Tibial nerve (tissue), 4 donors: ENCODE results near the gene KLF11. TPM values are rescaled to one million over a fixed set of nuclear protein-coding genes. Genes with fewer than 3 reads are reported as not detected.

ENCODE experiments used
- DNase-seq, 2 donors: peaks; one replicate each; pipeline ENCODE4 v3.0.0-alpha.2; 2019; ENCODE audit warnings: low spot score in 2 of 2
- H3K27ac ChIP-seq, 4 donors: fragments of 200-600 bp; sonication (generic) in 3 of 4; one replicate each; pipeline ENCODE4 v1.5.1; 2017 to 2019; ENCODE audit warnings: mild to moderate bottlenecking in 1 of 4
- H3K27me3 ChIP-seq, 2 donors: fragments of 200-600 bp; sonication (generic) in 1 of 2; one replicate each; pipeline versions ENCODE4 v1.5.1 to v1.6.0; 2017 to 2019
- H3K36me3 ChIP-seq, 3 donors: fragments of 200-600 bp; sonication (generic); one replicate each; pipeline ENCODE4 v1.5.1; 2018 to 2019
- H3K4me1 ChIP-seq, 4 donors: fragments of 200-600 bp; sonication (generic) in 3 of 4; one replicate each; pipeline ENCODE4 v1.5.1; 2017 to 2019
- H3K4me3 ChIP-seq, 4 donors: fragments of 200-600 bp; sonication (generic) in 3 of 4; one replicate each; pipeline ENCODE4 v1.5.1; 2017 to 2019; ENCODE audit warnings: mild to moderate bottlenecking in 1 of 4, moderate library complexity in 1 of 4
- H3K9me3 ChIP-seq, 4 donors: fragments of 200-600 bp; sonication (generic) in 3 of 4; one replicate each; pipeline ENCODE4 v1.5.1; 2017 to 2019
- CTCF ChIP-seq, 5 experiments: fragments of 200-600 bp in 3 of 5; fragments of 450-650 bp in 2 of 5; sonication (generic) in 3 of 5; IDR thresholded peaks; one replicate each; pipeline ENCODE4 v1.5.1; 2016 to 2019; ENCODE audit warnings: antibody characterized with exemption in 5 of 5, mild to moderate bottlenecking in 3 of 5, moderate library complexity in 2 of 5
- EP300 ChIP-seq, 2 donors: sonication (generic); formaldehyde crosslinking; IDR thresholded peaks; one replicate each; pipeline ENCODE4 v1.6.1; 2017; ENCODE audit warnings: antibody characterized with exemption in 2 of 2, mild to moderate bottlenecking in 1 of 2
- POLR2A ChIP-seq, 2 donors: fragments of 450-650 bp; IDR thresholded peaks; one replicate each; pipeline ENCODE4 v1.6.1; 2017; ENCODE audit warnings: antibody characterized with exemption in 2 of 2, mild to moderate bottlenecking in 2 of 2, moderate library complexity in 2 of 2
- WGBS, 2 donors: methylation state at CpG; one replicate each; pipeline ENCODE4 v1.1.5; 2018; 5-methylcytosine and 5-hydroxymethylcytosine counted together
- total RNA-seq, 4 donors: library from RNA; depleted of rRNA; stranded (reverse); fragments of >200 nt; gene quantifications; one replicate each; pipeline ENCODE4 v1.1.0, GENCODE V29; 2016

Gene KLF11
- total RNA-seq, 4 donors from 2014 or later: 17.1 to 23.7 (median 20.9) TPM

GRCh38 chr2:10084223-10084865 is 41.0 kb downstream of the KLF11 start:
- no peak for DNase-seq
- Histone ChIP-seq H3K27ac (no peak overlapping the region), H3K4me3 (no peak overlapping the region), H3K4me1 (peaks cover 0 to 13% (median 4%) of the 10 kb centered on the region in 4 donors), H3K9me3 (no peaks in the 10 kb centered on the region), H3K36me3 (no peaks in the 10 kb centered on the region), H3K27me3 (peaks cover 0 to 39% of the 10 kb centered on the region in 2 donors)
- TF ChIP-seq EP300 (IDR thresholded peaks at IDR 0.05): no peak
- no peak for TF ChIP-seq POLR2A (IDR thresholded peaks at IDR 0.05)
- no peak for TF ChIP-seq CTCF (IDR thresholded peaks at IDR 0.05)
- WGBS, 2 donors: 68 to 70% methylated on average over 12 of the region's 12 CpGs

- WGBS, 2 donors: 63 to 70% methylated on average over 6 of the region's 6 CpGs
- H3K36me3 ChIP-seq: no peaks in the 10 kb centered on the region
- no peak for DNase-seq
- TF ChIP-seq CTCF (IDR thresholded peaks at IDR 0.05) (no peak), EP300 (IDR thresholded peaks at IDR 0.05) (no peak), POLR2A (IDR thresholded peaks at IDR 0.05) (no peak)
- no peak overlapping the region for H3K4me3 ChIP-seq
- no peak overlapping the region for H3K27ac ChIP-seq
- peaks cover 0 to 39% of the 10 kb centered on the region in 2 donors for H3K27me3 ChIP-seq
- H3K9me3 ChIP-seq: no peaks in the 10 kb centered on the region
- peaks cover 0 to 10% (median 4%) of the 10 kb centered on the region in 4 donors for H3K4me1 ChIP-seq
These were observed 41.8 kb downstream of the KLF11 start for GRCh38 chr2:10085043-10085667.

- WGBS, 2 donors: 86% methylated on average over 11 of the region's 11 CpGs
These were observed 42.3 kb downstream of the KLF11 start for GRCh38 chr2:10085668-10086059.

GRCh38 chr2:10086950-10087349 is 43.6 kb downstream of the KLF11 start:
- no peak for TF ChIP-seq CTCF (IDR thresholded peaks at IDR 0.05)
- TF ChIP-seq POLR2A (IDR thresholded peaks at IDR 0.05): no peak
- Histone ChIP-seq H3K27me3 (peaks cover 0 to 34% of the 10 kb centered on the region in 2 donors), H3K36me3 (no peaks in the 10 kb centered on the region), H3K27ac (no peak overlapping the region), H3K4me3 (no peak overlapping the region), H3K9me3 (no peaks in the 10 kb centered on the region), H3K4me1 (peaks cover 0 to 7% (median 0%) of the 10 kb centered on the region in 4 donors)
- DNase-seq: no peak
- WGBS, 2 donors: 72 to 75% methylated on average over 4 of the region's 4 CpGs

More at GRCh38 chr2:10085668-10086059, 42.3 kb downstream of the KLF11 start:
- Histone ChIP-seq H3K4me3 (no peak overlapping the region), H3K27ac (no peak overlapping the region), H3K4me1 (peaks cover 0 to 5% (median 2%) of the 10 kb centered on the region in 4 donors), H3K27me3 (peaks cover 0 to 35% of the 10 kb centered on the region in 2 donors), H3K9me3 (no peaks in the 10 kb centered on the region), H3K36me3 (no peaks in the 10 kb centered on the region)
- DNase-seq: no peak
- TF ChIP-seq CTCF (IDR thresholded peaks at IDR 0.05) (no peak), EP300 (IDR thresholded peaks at IDR 0.05) (no peak), POLR2A (IDR thresholded peaks at IDR 0.05) (no peak)

GRCh38 chr2:10087360-10087759 is 44.0 kb downstream of the KLF11 start:
- Histone ChIP-seq H3K36me3 (no peaks in the 10 kb centered on the region), H3K4me1 (peaks cover 0 to 7% (median 0%) of the 10 kb centered on the region in 4 donors), H3K4me3 (no peak overlapping the region), H3K27me3 (peaks cover 0 to 31% of the 10 kb centered on the region in 2 donors), H3K27ac (no peak overlapping the region), H3K9me3 (no peaks in the 10 kb centered on the region)
- TF ChIP-seq EP300 (IDR thresholded peaks at IDR 0.05) (no peak), CTCF (IDR thresholded peaks at IDR 0.05) (no peak), POLR2A (IDR thresholded peaks at IDR 0.05) (no peak)
- 62 to 77% methylated on average over 8 of the region's 8 CpGs for WGBS, 2 donors
- DNase-seq: no peak
